ENCODE results near the gene MUC6.

MUC6 gene

GRCh38 chr11:995752-996420, 40.6 kb downstream of the MUC6 start:
- no peak for TF ChIP-seq JUND (IDR thresholded peaks at IDR 0.05; ENCODE audit: low read depth)
- in situ Hi-C loops (cut with HindIII; ENCODE audit: low pct_unique_long_range_greater_than_20kb, low sequenced_read_pairs) = no loop called here
- peak in 1 of 2 experiments; percentile 34 for DNase-seq (ENCODE audit: low read depth in 1 of 2, low spot score in 1 of 2)

- peak in 1 of 2 experiments; percentile 11 for DNase-seq (ENCODE audit: low read depth in 1 of 2, low spot score in 1 of 2)
- TF ChIP-seq JUND (IDR thresholded peaks at IDR 0.05; ENCODE audit: low read depth) = no peak
- in situ Hi-C loops (cut with HindIII; ENCODE audit: low pct_unique_long_range_greater_than_20kb, low sequenced_read_pairs) = no loop called here
These were observed 41.3 kb downstream of the MUC6 start for GRCh38 chr11:995044-995751.

- TF ChIP-seq JUND (IDR thresholded peaks at IDR 0.05; ENCODE audit: low read depth) = no peak
- in situ Hi-C loops (cut with HindIII; ENCODE audit: low pct_unique_long_range_greater_than_20kb, low sequenced_read_pairs) = no loop called here
- no peak for DNase-seq (ENCODE audit: low read depth in 1 of 2, low spot score in 1 of 2)
These were observed 42.8 kb downstream of the MUC6 start for GRCh38 chr11:993632-994167.

GRCh38 chr11:992577-992976, 43.9 kb downstream of the MUC6 start:
- DNase-seq (ENCODE audit: low read depth in 1 of 2, low spot score in 1 of 2) = no peak
- in situ Hi-C loops (cut with HindIII; ENCODE audit: low pct_unique_long_range_greater_than_20kb, low sequenced_read_pairs) = no loop called here
- no peak for TF ChIP-seq JUND (IDR thresholded peaks at IDR 0.05; ENCODE audit: low read depth)

- no peak for DNase-seq (ENCODE audit: low read depth in 1 of 2, low spot score in 1 of 2)
- TF ChIP-seq JUND (IDR thresholded peaks at IDR 0.05; ENCODE audit: low read depth) = no peak
- in situ Hi-C loops (cut with HindIII; ENCODE audit: low pct_unique_long_range_greater_than_20kb, low sequenced_read_pairs) = no loop called here
These were observed 44.7 kb downstream of the MUC6 start for GRCh38 chr11:991711-992307.

GRCh38 chr11:991034-991433, 45.5 kb downstream of the MUC6 start:
- in situ Hi-C loops (cut with HindIII; ENCODE audit: low pct_unique_long_range_greater_than_20kb, low sequenced_read_pairs) = no loop called here
- DNase-seq (ENCODE audit: low read depth in 1 of 2, low spot score in 1 of 2) = no peak
- TF ChIP-seq JUND (IDR thresholded peaks at IDR 0.05; ENCODE audit: low read depth) = no peak

- TF ChIP-seq JUND (IDR thresholded peaks at IDR 0.05; ENCODE audit: low read depth) = no peak
- in situ Hi-C loops (cut with HindIII; ENCODE audit: low pct_unique_long_range_greater_than_20kb, low sequenced_read_pairs) = no loop called here
- no peak for DNase-seq (ENCODE audit: low read depth in 1 of 2, low spot score in 1 of 2)
These were observed 46.4 kb downstream of the MUC6 start for GRCh38 chr11:990101-990500.

GRCh38 chr11:987671-988070, 48.8 kb downstream of the MUC6 start:
- TF ChIP-seq JUND (IDR thresholded peaks at IDR 0.05; ENCODE audit: low read depth) = no peak
- in situ Hi-C loops (cut with HindIII; ENCODE audit: low pct_unique_long_range_greater_than_20kb, low sequenced_read_pairs) = no loop called here
- no peak for DNase-seq (ENCODE audit: low read depth in 1 of 2, low spot score in 1 of 2)

- no peak for DNase-seq (ENCODE audit: low read depth in 1 of 2, low spot score in 1 of 2)
- TF ChIP-seq JUND (IDR thresholded peaks at IDR 0.05; ENCODE audit: low read depth) = no peak
- in situ Hi-C loops (cut with HindIII; ENCODE audit: low pct_unique_long_range_greater_than_20kb, low sequenced_read_pairs) = no loop called here
These were observed 49.6 kb downstream of the MUC6 start for GRCh38 chr11:986952-987305.

GRCh38 chr11:986270-986951, 50.1 kb downstream of the MUC6 start:
- TF ChIP-seq JUND (IDR thresholded peaks at IDR 0.05; ENCODE audit: low read depth) = no peak
- peak; percentile 91 to 93 for DNase-seq (ENCODE audit: low read depth in 1 of 2, low spot score in 1 of 2)
- in situ Hi-C loops (cut with HindIII; ENCODE audit: low pct_unique_long_range_greater_than_20kb, low sequenced_read_pairs) = no loop called here

- no peak for DNase-seq (ENCODE audit: low read depth in 1 of 2, low spot score in 1 of 2)
- in situ Hi-C loops (cut with HindIII; ENCODE audit: low pct_unique_long_range_greater_than_20kb, low sequenced_read_pairs) = no loop called here
- no peak for TF ChIP-seq JUND (IDR thresholded peaks at IDR 0.05; ENCODE audit: low read depth)
These were observed 50.7 kb downstream of the MUC6 start for GRCh38 chr11:985848-986247.

GRCh38 chr11:985406-985805, 51.1 kb downstream of the MUC6 start:
- DNase-seq (ENCODE audit: low read depth in 1 of 2, low spot score in 1 of 2) = no peak
- no peak for TF ChIP-seq JUND (IDR thresholded peaks at IDR 0.05; ENCODE audit: low read depth)
- in situ Hi-C loops (cut with HindIII; ENCODE audit: low pct_unique_long_range_greater_than_20kb, low sequenced_read_pairs) = no loop called here

- TF ChIP-seq JUND (IDR thresholded peaks at IDR 0.05; ENCODE audit: low read depth) = no peak
- in situ Hi-C loops (cut with HindIII; ENCODE audit: low pct_unique_long_range_greater_than_20kb, low sequenced_read_pairs) = no loop called here
- no peak for DNase-seq (ENCODE audit: low read depth in 1 of 2, low spot score in 1 of 2)
These were observed 52.0 kb downstream of the MUC6 start for GRCh38 chr11:984546-984945.

All from T47D (cell line).